GM19467 (cell line): Measurements from ENCODE around the gene MAPKBP1.

Experiments used
- ATAC-seq: cut with Tn5 transposase; IDR thresholded peaks from one replicate; pipeline ENCODE4 v1.9.1; 2021; ENCODE audit warnings: mild to moderate bottlenecking, moderate library complexity; ENCODE audit not compliant: unreplicated experiment

Gene MAPKBP1

GRCh38 chr15:41843571-41843970, 69.3 kb downstream of the MAPKBP1 start:
- ATAC-seq: no peak

- ATAC-seq: no peak
These were observed 70.5 kb downstream of the MAPKBP1 start for GRCh38 chr15:41844814-41845213.

GRCh38 chr15:41847206-41847605, 72.9 kb downstream of the MAPKBP1 start:
- ATAC-seq: no peak

- ATAC-seq: no peak
These were observed 73.7 kb downstream of the MAPKBP1 start for GRCh38 chr15:41847981-41848380.

GRCh38 chr15:41848631-41849030, 74.3 kb downstream of the MAPKBP1 start:
- ATAC-seq: no peak

GRCh38 chr15:41849204-41849603, 74.9 kb downstream of the MAPKBP1 start:
- no peak for ATAC-seq

GRCh38 chr15:41849861-41850260, 75.6 kb downstream of the MAPKBP1 start:
- no peak for ATAC-seq

- no peak for ATAC-seq
These were observed 76.3 kb downstream of the MAPKBP1 start for GRCh38 chr15:41850482-41851166.

GRCh38 chr15:41851167-41851523, 76.9 kb downstream of the MAPKBP1 start:
- no peak for ATAC-seq

- no peak for ATAC-seq
These were observed 77.6 kb downstream of the MAPKBP1 start for GRCh38 chr15:41851755-41852370.

- ATAC-seq: no peak
These were observed 78.7 kb downstream of the MAPKBP1 start for GRCh38 chr15:41852736-41853590.

GRCh38 chr15:41853831-41854230, 79.5 kb downstream of the MAPKBP1 start:
- no peak for ATAC-seq

- ATAC-seq: no peak
These were observed 80.2 kb downstream of the MAPKBP1 start for GRCh38 chr15:41854443-41854842.

GRCh38 chr15:41855261-41855961, 81.1 kb downstream of the MAPKBP1 start:
- no peak for ATAC-seq

GRCh38 chr15:41856262-41856661, 82.0 kb downstream of the MAPKBP1 start:
- ATAC-seq: no peak

GRCh38 chr15:41856716-41857115, 82.4 kb downstream of the MAPKBP1 start:
- ATAC-seq: no peak

- ATAC-seq: no peak
These were observed 83.0 kb downstream of the MAPKBP1 start for GRCh38 chr15:41857316-41857715.

GRCh38 chr15:41858756-41859155, 84.5 kb downstream of the MAPKBP1 start:
- ATAC-seq: no peak

GRCh38 chr15:41860049-41860828, 86.0 kb downstream of the MAPKBP1 start:
- ATAC-seq: no peak

- no peak for ATAC-seq
These were observed 87.6 kb downstream of the MAPKBP1 start for GRCh38 chr15:41861736-41862356.
